HG03064 (cell line): ENCODE measurements around the gene KLF6.

Experiments used
- ATAC-seq: cut with Tn5 transposase; IDR thresholded peaks from one replicate; pipeline ENCODE4 v1.9.1; 2021; ENCODE audit warnings: low read depth; ENCODE audit not compliant: unreplicated experiment

The KLF6 gene

DNA sequence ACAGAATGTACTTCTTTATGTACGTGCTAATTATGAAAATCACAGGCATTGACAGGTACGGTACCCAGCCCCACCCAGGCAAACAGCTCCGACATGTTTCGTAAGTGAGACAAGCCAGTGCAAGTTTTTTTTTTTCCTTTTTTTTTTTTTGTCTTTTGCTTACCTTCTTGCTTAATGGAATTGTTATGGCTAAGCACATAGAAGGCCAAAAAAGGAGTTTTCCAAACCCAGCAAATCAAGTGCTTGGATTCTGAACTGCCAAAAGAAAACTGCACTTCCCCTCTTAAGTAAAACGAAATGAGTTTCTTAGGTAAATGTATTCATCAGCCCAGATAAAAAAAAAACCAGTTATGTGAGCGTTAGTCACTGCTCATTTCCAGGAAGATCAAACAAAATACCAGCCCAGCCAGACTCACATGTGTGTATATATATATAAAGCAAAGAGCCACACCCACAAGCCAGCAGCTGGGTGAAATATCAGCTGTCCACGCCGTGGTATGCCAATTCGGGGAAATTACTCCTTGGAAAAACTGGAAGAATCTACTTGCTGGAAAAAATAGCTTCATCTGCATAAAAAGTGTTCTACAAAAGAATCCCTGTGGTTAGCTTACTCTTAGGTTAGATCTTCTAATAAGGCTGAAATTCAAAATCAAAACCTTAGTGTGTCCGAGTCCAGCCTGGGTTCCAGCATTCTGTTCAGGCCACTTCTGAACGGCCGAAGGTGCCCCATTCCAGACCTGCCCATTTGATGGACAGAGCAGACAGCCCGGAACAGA lies 8.0 kb downstream of the KLF6 start:
- ATAC-seq = no peak

DNA sequence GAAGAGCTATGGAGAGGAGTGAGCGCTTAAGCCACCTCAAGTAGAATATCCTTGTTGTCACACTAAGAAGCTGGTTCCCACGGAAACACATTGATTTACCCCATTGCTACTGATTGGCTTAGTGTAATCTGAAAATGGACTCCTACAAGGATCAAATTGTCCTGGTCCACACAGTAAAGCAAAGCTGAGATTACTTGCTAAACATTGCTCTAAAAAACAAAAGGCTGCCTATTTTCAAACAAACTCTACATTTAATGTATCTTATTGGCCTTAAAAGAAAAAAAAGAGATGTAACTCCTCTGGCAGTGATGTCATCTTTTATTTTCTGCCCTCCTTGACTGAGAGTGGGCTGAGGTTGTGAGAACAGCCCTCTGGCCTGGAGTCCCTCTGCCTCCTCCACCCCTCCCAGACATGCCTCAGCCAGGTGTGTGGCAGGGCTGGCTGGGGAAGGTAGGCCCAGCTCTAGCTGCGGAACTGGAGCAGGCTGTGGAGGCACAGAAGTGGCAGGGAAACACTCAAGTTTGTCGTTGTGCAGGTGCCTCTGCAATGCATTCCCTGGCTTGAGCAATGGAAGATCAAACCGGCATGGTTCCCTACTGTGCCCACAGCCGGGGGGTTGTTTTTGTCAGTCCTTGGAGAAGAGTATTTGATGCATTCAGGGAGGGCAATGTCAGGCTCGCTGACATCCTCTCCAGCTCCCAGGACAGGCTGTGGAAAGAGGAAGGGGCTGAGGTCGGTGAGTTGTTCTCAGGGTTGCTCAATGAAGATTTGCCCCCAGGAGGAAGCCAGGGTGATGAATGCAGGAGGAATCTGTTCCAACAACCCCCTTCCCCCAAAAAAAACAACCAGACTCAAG lies 9.1 kb downstream of the KLF6 start:
- ATAC-seq = no peak

DNA sequence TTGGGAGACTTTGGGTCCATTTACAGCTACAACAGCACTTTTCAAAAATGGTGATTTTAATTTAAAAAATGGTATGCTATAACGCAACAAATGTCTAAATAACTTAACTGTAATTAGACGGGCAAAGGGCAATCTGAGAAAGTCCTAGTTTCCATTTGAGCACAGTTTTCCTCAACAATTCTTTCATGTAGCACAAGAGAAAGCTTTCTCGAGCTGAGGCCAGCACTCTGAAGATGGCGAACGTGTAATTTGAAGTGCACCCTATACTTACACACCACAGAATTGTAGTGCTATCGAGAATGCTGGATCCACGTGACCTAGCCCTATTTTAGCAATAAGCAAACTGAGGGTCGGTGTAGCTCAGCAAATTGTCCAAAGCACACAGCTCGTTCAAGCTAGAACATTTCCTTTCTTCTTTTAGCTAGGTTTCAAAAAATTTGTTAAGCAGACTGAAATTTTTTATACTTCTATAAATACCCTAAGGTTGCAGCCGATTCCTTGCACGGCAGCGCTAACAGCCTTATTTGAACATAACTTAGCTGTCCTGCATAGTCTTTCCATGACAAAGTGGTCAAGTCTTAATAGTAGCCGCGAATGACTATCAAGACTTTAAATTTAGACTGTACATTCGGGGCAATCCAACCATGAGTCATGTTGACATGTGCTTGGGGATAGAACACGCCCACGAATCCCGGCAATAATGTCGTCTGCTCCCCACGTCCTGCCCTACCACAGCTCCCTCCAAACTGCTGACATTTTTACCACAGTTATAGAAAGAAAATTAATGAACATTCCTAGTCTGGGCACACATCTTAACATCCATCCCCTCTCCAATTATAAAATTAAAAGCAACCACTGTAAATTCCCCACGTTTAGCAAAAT lies 10.0 kb downstream of the KLF6 start:
- no peak for ATAC-seq

DNA sequence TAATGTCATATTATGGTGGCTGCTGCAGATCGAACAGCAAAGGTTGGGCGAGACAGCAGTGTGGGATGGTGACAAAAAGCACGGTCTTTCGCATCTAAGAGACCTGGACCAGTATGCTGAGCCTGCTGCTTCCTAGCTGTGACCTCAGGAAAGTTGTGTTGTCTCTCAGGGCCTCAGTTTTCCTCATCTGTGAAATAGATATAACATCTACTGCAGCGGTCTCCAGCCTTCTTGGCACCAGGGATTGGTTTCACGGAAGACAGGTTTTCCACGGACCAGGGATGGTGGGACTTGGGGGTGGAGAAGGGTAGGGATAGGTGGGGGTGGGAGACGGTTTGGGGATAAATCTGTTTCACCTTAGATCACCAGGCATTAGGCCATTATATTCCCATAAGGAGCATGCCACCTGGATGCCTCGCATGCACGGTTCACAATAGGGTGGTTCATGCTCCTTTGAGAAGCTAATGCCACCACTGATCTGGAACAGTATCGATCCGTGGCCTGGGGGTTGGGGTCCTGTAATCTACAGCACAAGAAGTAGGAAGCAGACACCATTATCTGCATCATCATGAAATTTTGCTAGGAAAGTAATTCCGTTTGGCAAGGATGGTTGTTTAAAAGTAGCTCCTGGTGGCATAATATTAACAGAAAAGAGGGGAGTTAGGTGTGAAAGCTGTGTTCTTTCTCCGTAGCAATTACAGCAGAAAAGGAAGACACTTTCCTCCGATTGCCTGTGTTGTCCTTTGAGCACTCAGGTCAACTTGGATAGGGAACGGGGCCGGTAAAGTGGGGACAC lies 10.8 kb downstream of the KLF6 start:
- no peak for ATAC-seq

DNA sequence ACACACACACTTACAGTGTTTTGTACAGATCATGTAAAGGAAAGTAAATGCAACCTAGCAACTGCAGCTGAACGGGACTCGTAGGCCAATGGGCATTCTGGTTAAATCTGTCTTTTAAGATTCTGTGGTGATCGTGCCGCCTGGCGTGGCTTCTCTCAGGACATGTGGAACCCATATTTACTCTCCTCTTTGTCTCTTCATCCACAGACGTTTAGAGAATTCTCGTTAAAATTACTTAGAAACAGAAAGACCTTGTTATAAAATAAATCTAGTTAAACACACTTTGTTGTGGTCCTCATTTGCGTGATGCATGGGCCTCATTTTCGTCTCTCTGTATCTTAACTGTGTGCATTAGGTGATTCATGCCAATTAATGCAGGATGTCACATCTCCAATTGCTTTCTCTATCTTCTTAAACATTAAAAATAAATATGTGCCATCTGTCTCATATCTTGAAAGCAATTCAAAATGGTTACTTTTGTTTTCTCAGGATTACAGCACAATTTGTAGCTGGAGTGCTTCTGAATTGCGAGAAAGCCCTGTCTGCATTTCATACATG lies 11.5 kb downstream of the KLF6 start:
- ATAC-seq = no peak

DNA sequence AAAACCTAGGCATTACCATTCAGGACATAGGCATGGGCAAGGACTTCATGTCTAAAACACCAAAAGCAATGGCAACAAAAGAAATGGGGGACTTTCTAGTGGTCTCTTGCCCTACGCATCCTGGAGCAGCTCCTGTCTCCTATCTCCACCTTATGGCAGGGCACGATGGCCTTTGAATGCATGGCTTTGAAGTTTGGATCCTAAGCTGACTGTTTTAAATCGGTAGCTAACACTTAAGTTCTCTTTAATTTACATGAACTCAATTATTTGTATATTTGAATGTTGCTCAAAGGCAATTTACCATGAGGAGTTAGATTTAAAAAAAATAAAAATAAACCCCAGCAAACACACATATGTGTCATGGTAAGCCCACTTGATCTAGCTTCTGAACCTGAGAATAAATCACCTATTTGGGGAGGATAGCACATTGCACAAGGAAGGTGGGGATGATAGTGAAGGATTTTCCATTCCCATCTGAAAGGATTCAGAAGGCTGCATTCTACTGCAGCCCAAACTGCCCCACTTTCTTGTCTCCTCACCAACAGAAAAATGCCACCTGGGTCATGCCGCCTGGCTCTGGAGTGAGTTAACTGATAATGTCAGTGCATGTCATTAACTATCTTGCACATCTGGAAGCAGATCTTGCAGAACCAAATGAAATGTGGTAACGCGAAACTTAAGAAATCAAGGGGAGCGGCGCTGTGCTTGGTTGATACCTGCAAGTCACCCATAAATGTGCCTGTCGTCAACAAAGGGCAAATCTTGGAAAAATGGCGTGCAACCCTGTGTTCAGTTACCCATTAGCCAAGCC lies 12.4 kb downstream of the KLF6 start:
- ATAC-seq = no peak

DNA sequence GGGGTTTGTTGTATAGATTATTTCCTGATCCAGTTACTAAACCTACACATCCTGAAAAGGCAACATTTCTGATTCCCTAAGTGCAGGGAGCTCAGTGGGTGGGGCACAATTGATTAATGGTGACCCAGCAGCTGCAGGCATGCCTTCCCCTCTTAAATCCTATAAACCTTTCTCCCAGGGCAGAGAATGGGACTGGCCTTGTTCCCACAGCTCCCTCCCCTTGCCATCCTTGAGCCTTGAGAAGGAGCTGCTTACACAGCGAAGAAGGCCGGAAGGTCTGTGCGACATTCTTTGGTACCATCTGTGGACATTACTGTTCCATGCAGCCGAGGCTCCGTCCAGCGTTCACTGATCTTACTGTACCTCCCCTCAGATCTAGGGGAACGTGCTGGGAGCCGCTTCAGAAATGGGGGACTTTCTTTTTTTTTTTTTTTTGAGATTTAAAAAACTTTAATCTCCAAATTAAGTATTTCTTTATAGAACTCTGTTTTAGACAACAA lies 14.3 kb downstream of the KLF6 start:
- ATAC-seq = no peak

DNA sequence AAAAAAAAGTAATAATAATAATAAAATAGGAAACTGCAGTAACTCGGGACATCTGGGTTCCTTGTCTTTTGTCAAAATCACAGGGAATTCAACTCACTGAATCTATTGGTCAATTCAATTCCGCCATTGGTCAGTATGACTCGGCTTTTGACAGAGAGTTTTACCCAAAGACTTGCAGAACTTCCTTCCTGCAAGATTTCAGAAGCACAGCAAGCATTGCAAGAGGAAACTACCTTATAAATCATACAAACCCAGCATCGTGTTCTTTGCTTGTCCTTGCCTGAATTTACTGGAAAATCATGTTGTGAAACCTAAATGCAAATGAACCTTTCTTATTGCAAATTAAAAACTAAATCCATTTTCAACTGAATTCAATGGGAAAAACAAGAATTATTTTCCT lies 15.5 kb downstream of the KLF6 start:
- no peak for ATAC-seq

DNA sequence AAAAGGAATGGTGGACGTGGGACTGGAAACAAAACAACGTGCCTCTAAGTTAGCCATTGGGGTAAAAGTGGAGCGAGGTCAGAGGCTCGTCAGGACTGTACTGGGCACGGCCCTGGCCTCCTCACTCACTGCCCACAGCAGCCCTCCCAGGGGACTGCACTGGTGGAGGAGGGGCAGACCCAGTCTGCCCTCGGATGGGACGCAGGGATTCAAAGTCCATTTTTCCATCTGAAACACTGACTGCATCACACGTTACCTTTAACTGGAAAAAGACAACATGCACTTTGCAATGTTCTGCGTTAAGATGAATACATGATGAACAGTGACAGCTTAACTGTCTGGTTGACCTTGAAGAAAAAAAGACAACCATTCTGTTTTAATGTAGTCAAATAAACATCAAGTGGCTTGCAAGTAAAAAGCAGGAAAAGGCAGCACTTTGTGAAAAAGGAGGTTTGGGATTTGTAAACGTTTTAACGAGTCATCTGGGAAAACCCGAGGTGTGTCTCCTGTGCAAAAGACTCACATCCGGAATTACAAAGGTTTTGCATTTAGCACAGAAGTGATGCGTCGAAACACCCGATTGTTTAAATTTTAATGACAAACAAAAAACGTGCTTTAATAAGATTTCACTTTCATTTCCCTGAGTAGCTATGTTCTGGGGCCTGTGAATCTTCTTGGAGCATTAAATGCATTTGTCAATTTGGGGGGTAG lies 18.8 kb downstream of the KLF6 start:
- no peak for ATAC-seq

DNA sequence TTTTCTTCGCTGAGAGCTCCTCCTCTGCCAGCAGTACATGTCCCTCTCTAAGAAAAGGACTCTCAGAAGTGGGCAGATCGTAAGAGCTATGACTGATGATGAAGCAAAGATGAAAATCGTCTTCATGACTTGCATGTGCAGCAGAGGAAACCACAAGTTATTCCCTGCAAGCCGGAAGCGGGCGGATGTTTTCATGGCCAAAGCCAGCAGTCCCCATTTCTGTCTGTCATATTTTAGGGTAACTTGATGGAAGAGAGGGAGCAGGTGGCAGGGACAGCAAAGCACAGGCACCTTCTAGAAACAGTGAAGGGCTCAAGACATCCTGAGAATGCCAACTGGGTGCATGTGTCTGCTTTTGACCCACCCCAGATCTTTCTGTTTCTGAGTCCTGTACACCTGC lies 19.9 kb downstream of the KLF6 start:
- ATAC-seq = no peak

DNA sequence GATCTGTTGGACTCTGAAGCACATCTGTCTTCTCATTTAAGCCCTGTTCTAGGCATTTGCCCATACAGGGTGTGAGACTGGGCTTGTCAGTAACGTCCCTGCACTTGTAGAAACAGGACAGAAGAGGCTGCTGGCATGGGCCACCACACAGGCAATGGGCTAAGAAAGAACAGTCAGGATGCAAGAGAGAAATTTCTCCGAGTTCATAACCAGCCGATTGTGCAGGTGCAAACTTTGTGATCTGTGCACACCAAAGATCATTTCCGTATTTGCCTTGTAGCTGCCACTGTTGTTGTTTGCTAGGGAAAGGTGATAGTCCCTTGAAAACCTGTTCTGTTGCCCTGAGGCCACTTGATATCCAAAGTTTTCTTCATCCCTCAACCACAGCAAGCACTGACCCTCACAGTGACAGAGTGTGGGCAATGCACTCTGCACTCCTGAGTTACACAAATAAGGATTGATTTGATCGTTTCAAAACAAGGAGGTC lies 20.3 kb downstream of the KLF6 start:
- ATAC-seq = no peak

DNA sequence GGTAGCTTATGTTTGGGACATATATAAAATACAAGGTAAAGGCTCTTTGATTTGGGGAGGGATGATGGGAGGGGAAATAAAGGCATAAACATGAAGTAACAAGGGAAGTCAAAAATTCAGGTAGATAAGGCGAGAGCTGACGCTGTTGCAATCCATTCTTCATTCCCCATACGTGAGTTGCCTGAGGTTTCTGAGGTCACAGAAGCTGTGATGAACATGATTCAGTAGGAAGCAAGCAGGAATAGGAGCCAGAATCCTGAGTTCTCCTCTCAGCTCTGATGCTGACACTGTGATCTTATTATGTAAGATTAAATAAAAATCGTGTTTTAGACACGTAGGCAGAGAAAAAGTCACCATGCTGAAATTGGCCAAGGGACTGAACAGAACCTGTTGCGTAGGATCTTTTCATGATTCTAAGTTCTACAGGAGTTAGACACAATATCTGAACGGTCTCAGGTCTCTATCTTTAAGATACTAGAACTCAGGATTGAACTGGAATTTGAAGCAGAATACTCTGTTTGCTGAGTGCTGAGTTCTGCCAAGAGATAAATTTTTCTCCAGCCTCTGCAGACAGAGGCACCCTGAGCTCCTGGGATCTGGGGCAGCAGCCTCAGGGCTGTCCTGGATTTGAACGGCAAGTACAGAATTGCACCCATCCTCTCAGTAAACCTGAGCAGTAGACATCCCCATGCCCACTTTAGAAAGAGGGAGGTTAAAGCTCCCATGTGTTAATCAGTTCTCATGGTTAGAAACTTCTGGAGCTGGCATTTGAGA lies 21.0 kb downstream of the KLF6 start:
- ATAC-seq = no peak

DNA sequence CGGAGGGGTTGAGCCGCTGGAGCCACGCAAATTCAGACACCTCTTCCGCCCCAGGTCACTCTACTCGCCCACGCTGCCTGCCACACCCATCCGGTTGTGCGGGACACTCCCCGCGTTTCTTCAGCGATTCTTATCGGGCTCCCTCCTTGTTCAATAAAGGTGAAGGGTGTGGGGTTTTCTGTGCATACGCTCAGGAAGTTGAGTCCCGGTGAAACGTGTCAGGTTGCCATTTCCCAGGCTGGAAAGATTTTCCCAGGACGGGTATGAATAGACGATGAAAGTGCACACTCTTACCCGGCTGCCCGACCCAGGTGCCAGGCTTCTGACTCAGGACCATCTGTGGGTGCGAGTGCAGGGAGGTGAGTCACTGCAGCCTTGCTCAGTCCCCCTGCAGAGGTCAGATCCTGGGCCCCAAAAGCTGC lies 22.0 kb downstream of the KLF6 start:
- no peak for ATAC-seq

DNA sequence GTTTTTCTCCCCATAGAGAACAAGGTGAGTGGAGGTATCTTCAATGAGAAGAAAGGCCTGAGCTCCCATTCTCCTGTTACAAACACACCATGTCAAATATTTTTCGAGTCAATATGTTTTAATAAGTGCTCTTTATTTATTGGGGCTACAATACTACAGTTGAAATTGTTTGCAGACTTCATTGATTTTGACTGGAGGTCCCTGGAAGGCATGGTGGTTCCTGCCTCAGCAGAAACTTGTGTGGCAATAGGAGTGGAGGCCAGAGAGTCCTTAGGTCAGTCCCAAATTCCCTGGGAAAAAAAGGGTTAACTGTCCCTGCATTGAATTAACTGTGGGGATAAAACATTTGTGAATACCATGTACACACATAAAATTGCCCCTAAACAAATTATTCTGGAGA lies 22.7 kb downstream of the KLF6 start:
- ATAC-seq = no peak

DNA sequence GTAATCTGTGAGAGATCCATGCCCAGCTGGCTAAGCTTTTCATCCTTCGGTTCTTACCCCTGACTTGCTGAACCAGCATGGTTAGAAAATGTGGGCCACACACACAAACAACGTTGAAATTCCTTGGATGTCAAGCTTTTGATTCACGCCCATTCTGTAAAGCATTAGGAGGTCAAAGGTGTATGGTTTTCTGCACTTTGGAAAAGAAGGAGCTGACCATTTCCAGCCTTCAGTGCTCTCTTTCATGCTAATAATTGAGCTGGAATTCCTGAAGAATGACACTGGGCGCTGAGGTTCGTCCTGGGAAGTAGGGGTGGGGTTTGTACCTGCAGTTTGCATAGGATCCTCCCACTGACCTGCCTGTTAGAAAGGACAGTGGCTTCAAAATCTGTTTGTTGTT lies 23.1 kb downstream of the KLF6 start:
- ATAC-seq = no peak

DNA sequence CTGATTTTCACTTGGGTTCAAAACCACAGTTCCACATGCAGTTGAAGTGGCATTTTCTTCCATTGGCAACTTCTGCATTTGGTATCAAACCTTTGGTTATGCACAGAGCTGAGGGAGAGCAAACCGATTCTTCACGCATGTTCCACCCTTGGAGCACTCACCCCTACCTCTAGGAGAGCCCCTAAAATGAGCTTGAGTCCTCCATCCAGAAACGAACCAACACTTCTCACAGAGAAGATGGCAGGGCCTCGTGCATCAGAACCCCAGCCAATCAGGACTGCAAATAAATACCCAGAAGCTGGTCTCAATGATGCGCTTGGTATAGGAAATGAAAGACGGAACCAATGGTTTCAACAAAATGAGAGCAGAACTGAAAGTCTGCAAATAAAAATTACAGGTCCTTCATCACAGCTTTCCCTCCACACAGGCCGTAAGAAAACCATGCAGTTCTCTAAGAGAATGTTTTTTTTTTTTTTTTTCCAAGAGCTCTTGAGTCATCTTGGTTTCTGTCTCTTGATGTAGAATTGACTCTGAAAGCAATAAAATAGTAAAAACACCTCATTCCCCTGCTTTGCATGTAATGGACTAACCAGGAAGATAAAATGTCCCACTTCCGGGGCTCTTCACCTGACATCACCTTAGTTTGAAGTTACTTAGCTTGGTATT lies 23.9 kb downstream of the KLF6 start:
- peak; percentile 39 for ATAC-seq

DNA sequence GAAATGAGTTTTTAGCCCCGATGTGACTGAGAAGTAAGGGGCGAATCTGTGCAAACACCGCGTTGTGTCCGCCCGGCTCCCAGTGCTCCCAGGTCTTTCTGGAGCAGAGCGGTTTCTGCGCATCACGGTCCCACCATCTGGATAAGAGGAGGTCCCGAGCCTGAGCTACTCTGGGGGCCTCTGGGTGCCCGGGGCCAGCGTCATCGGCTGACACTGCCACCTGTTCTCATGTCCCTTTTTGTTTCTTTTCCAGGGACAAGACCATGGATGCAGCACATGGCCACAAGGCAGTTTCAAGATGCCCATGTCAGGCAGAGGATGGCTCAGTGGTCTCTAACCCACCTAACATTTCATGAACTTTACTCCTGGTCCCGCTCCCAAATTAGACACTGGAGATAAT lies 24.9 kb downstream of the KLF6 start:
- ATAC-seq = no peak
